NOMO-1 treated with dmso at 0.1 percent for 144 hours (cell line): Measurements from ENCODE around the gene PRKRIP1.
"Not testable (repeated sequence)": the region's sequence is repeated elsewhere in the genome, so short reads cannot be mapped to it uniquely, and the experiment has no call there.

Source experiments
- DNase-seq: peaks from one replicate; lab custom pipeline; 2025; ENCODE audit not compliant: unreplicated experiment; lab: John Stamatoyannopoulos, UW

PRKRIP1 gene

GRCh38 chr7:102474736-102475435, 78.7 kb downstream of the PRKRIP1 start:
- not testable (repeated sequence) for DNase-seq
